ENCODE results near the gene HAUS8. TPM values are rescaled to one million over a fixed set of nuclear protein-coding genes. Genes with fewer than 3 reads are reported as not detected.

The HAUS8 gene
- total and polyA plus RNA-seq, 2 of the 8 experiments (the other 6 are each of a cell fraction or from before 2014, with no cell fraction given) = 18.4 to 23.2 TPM

GRCh38 chr19:17113127-17113785 is 38.0 kb upstream of the HAUS8 start:
- no peak overlapping the region for H2BK20ac ChIP-seq (ENCODE audit: low read length)
- H3K9me3 ChIP-seq (ENCODE audit: insufficient read depth in 2 of 2, low read depth in 1 of 2, low read length in 1 of 2) = no peaks in the 10 kb centered on the region
- H3K23ac ChIP-seq (ENCODE audit: insufficient read length) = no peak overlapping the region
- peaks cover 7 to 8% of the 10 kb centered on the region in 2 experiments for H4K20me1 ChIP-seq (replicated peaks in 1 of 2; ENCODE audit: control insufficient read depth in 1 of 2, insufficient read depth in 2 of 2, low read length in 2 of 2)
- no peak overlapping the region for H3K9ac ChIP-seq (replicated peaks in 1 of 4; ENCODE audit: extremely low read depth in 1 of 4, low read depth in 3 of 4, low read length in 3 of 4)
- H4K5ac ChIP-seq (ENCODE audit: insufficient read length, low read depth, low read length) = no peak overlapping the region
- H3K23me2 ChIP-seq (ENCODE audit: low read depth, low read length) = peaks cover 2% of the 10 kb centered on the region; the same call in 1 of the 2 replicates
- no peak overlapping the region for H3K18ac ChIP-seq (ENCODE audit: extremely low read depth, low read length)
- H4K8ac ChIP-seq (ENCODE audit: extremely low read depth, insufficient read depth, low read length) = no peak overlapping the region; the same call in 1 of the 2 replicates
- H3K4me2 ChIP-seq (ENCODE audit: insufficient read depth in 1 of 2, low read depth in 2 of 2, low read length in 2 of 2) = no peak overlapping the region; a peak in 1 of 4 replicates
- H3K4me1 ChIP-seq (replicated peaks in 1 of 4; ENCODE audit: control insufficient read depth in 3 of 4, insufficient read depth in 4 of 4, low read length in 3 of 4) = peaks cover 5 to 18% (median 13%) of the 10 kb centered on the region in 4 experiments
- no peak overlapping the region for H2BK12ac ChIP-seq (ENCODE audit: low read depth, low read length)
- no peak overlapping the region for H3K14ac ChIP-seq (ENCODE audit: insufficient read length)
- peak overlapping the region; percentile 4; the same call in 1 of the 2 replicates for H3K27ac ChIP-seq (ENCODE audit: low read depth, low read length)
- no peaks in the 10 kb centered on the region for H3K27me3 ChIP-seq (replicated peaks in 1 of 4; ENCODE audit: control insufficient read depth in 3 of 4, extremely low read depth in 1 of 4, insufficient read depth in 3 of 4, low read length in 3 of 4)
- WGBS, 2 experiments (ENCODE audit: extremely low coverage in 1 of 2, insufficient coverage in 1 of 2, insufficient read length in 1 of 2, insufficient replicate concordance in 2 of 2, low coverage in 1 of 2, low lambda C conversion rate in 2 of 2, missing lambda C conversion rate in 1 of 2) = 89% methylated on average over 17 of the region's 17 CpGs; no CpG with 5 or more reads in 1 of the 2 experiments
- DNase-seq (ENCODE audit: low read depth in 1 of 2, low spot score in 2 of 2) (no peak), FAIRE-seq (no peak)
- H2AFZ ChIP-seq (ENCODE audit: low read length) = no peak overlapping the region
- 0 out of 2 replicates have a peak overlapping the region, but pooled peaks have one; percentile 28 for H2AK5ac ChIP-seq (ENCODE audit: low read depth, low read length)
- no peaks in the 10 kb centered on the region for H3K36me3 ChIP-seq (ENCODE audit: control insufficient read depth in 2 of 4, insufficient read depth in 4 of 4, low read length in 3 of 4)
- H3K79me2 ChIP-seq (ENCODE audit: control insufficient read depth in 1 of 2, insufficient read depth in 2 of 2, low read length in 2 of 2) = no peaks in the 10 kb centered on the region
- no peak overlapping the region for H2BK120ac ChIP-seq (replicated peaks; ENCODE audit: low read depth, low read length)
- H3K56ac ChIP-seq (replicated peaks; ENCODE audit: insufficient read length, low read depth, low read length) = no peak overlapping the region
- H3K4ac ChIP-seq (replicated peaks; ENCODE audit: insufficient read length, low read depth, low read length) = no peak overlapping the region
- H2BK15ac ChIP-seq (ENCODE audit: low read length) = no peak overlapping the region
- H3K4me3 ChIP-seq (ENCODE audit: extremely low read depth in 1 of 4, insufficient read depth in 2 of 4, low read depth in 3 of 4, low read length in 4 of 4) = no peak overlapping the region
- CTCF ChIA-PET (ENCODE audit: partially characterized antibody) = interaction anchor here (1.2 kb wide), 1 partner anchor 46 kb away, joined by 3 read pairs; no protein-coding TSS in a partner anchor
- H2BK5ac ChIP-seq (ENCODE audit: low read depth, low read length) = 0 out of 2 replicates have a peak overlapping the region, but pooled peaks have one; percentile 12
- H3K79me1 ChIP-seq (ENCODE audit: low read depth, low read length) = peaks cover 2% of the 10 kb centered on the region; the same call in 1 of the 2 replicates
- POLR2A ChIA-PET (ENCODE audit: partially characterized antibody) = interaction anchor here (0.6 to 1.0 kb wide), 2 partner anchors 28 to 167 kb away, joined by 4 read pairs; no protein-coding TSS in a partner anchor
- H4K91ac ChIP-seq (replicated peaks; ENCODE audit: insufficient read length, low read length) = no peak overlapping the region
- TF ChIP-seq HDAC6 (IDR thresholded peaks at IDR 0.05; ENCODE audit: low read depth, low read length) (no peak), RNF2 (IDR thresholded peaks at IDR 0.05; ENCODE audit: borderline replicate concordance, low read depth, low read length, missing control alignments, poor library complexity, severe bottlenecking) (no peak), ASH2L (IDR thresholded peaks at IDR 0.05; ENCODE audit: low read length) (no peak), EZH2 (IDR thresholded peaks at IDR 0.05; ENCODE audit: low read depth, low read length, severe bottlenecking) (no peak), ZNF274 (IDR thresholded peaks at IDR 0.05; ENCODE audit: borderline replicate concordance, extremely low read depth, low read length) (no peak), BRCA1 (IDR thresholded peaks at IDR 0.05; ENCODE audit: low read depth, low read length) (no peak)

All from H1 (cell line).